NCI-H1417 treated with DMSO at 0.1 percent for 48 hours (cell line): Measurements from ENCODE around the gene RPH3AL.
"Not testable (repeated sequence)": the region's sequence is repeated elsewhere in the genome, so short reads cannot be mapped to it uniquely, and the experiment has no call there.

Experiments used
- DNase-seq: peaks from one replicate; lab custom pipeline; 2025; lab: John Stamatoyannopoulos, UW

RPH3AL gene

GRCh38 chr17:319266-319665, 33.3 kb downstream of the RPH3AL start:
- no peak for DNase-seq

- DNase-seq: not testable (repeated sequence)
Observed at GRCh38 chr17:317070-317469, 35.5 kb downstream of the RPH3AL start.

GRCh38 chr17:315399-315798, 37.2 kb downstream of the RPH3AL start:
- DNase-seq: not testable (repeated sequence)

GRCh38 chr17:314614-314944, 38.0 kb downstream of the RPH3AL start:
- not testable (repeated sequence) for DNase-seq

GRCh38 chr17:313911-314613, 38.5 kb downstream of the RPH3AL start:
- no peak for DNase-seq

GRCh38 chr17:313231-313630, 39.4 kb downstream of the RPH3AL start:
- no peak for DNase-seq

GRCh38 chr17:312476-313148, 40.0 kb downstream of the RPH3AL start:
- DNase-seq: no peak

GRCh38 chr17:311119-311782, 41.4 kb downstream of the RPH3AL start:
- no peak for DNase-seq

- no peak for DNase-seq
Observed at GRCh38 chr17:310111-311010, 42.2 kb downstream of the RPH3AL start.

- DNase-seq: no peak
Observed at GRCh38 chr17:309361-309888, 43.2 kb downstream of the RPH3AL start.

GRCh38 chr17:307741-308507, 44.7 kb downstream of the RPH3AL start:
- no peak for DNase-seq

- DNase-seq: no peak
Observed at GRCh38 chr17:307295-307691, 45.3 kb downstream of the RPH3AL start.

GRCh38 chr17:306536-307294, 45.9 kb downstream of the RPH3AL start:
- DNase-seq: no peak

- DNase-seq: no peak
Observed at GRCh38 chr17:306116-306515, 46.5 kb downstream of the RPH3AL start.

- DNase-seq: no peak
Observed at GRCh38 chr17:305090-305976, 47.3 kb downstream of the RPH3AL start.

GRCh38 chr17:304461-304860, 48.1 kb downstream of the RPH3AL start:
- no peak for DNase-seq

- DNase-seq: no peak
Observed at GRCh38 chr17:303168-303567, 49.4 kb downstream of the RPH3AL start.

- no peak for DNase-seq
Observed at GRCh38 chr17:302300-302698, 50.3 kb downstream of the RPH3AL start.

- DNase-seq: no peak
Observed at GRCh38 chr17:301681-302299, 50.8 kb downstream of the RPH3AL start.
